GM21381 (cell line): Measurements from ENCODE around the gene B3GNT4.
"Not testable (repeated sequence)": the region's sequence is repeated elsewhere in the genome, so short reads cannot be mapped to it uniquely, and the experiment has no call there.

Experiments used
- ATAC-seq: cut with Tn5 transposase; IDR thresholded peaks from one replicate; pipeline ENCODE4 v1.9.1; 2021; ENCODE audit warnings: mild to moderate bottlenecking, moderate library complexity; ENCODE audit not compliant: unreplicated experiment

Gene B3GNT4

DNA sequence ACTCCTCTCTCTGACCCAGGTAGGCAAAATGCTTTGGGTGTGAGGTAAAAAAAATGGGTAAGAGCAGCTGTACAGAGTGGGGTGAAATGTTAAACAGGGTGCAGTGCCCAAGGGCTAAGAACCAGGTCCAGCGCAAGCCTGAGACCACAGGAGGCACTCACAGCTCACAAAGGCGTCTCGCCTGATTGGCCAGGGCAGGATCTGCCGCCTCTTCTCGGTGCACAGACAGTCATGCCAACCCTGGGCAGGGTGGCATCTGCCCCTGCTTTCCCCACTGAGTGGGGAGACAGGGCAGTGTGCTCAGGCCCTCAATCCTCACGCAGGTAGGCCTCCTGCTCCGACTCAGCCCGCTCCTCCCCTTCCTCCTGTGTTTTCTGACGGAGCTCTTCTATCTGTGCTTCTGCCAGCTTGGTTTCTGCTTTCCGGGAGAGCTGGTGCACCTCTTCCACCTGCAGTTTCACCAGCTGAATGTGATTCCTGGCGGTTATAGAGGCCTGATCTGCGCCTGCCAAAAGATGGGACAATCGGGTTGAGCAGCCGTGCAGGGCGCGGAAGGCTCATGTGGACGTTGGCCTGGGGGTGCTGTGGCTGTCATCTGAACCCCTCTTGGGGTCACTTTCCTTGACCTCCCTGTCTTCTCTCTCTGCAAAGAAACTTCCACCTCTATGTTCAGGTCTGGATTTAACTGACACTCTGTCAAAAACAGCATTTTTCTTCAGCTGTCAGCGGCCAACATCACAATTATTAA, 4.7 kb downstream of the B3GNT4 start:
- ATAC-seq: no peak

DNA sequence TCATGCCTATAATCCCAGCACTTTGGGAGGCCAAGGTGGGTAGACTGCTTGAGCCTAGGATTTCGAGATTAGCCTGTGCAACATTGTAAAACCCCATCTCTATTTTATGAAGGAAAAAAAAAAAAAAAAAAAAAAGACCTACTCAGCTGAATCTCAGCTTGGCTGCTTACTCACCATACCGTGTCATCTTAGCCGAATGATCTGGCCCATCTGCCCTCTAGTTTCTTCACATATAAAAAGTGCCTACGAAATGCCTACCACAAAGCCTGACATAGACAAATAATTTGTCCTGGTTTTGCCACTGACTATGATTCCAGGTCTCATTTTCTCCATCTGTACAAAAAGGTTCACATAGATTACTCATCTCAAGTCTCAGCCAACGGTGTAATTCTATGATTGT, 12.3 kb downstream of the B3GNT4 start:
- ATAC-seq: no peak

DNA sequence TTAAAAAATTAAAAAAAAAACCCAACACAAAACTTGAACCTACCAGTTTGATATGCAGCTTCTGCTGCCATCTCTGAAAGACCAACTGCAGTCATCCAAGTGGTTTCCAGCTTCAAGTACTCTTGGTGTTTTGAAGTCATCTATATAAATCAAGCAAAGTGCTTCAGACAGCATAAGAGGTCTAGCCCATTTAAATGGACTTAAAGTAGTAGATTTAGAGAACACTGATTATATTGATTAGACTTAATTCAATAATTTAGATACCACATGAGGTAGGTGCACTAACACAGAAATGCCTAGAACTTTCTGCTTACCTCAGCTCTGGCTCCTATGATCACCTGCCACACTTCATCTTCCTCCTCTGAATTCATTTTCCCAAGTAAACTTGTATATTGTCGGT, 12.9 kb downstream of the B3GNT4 start:
- no peak for ATAC-seq

DNA sequence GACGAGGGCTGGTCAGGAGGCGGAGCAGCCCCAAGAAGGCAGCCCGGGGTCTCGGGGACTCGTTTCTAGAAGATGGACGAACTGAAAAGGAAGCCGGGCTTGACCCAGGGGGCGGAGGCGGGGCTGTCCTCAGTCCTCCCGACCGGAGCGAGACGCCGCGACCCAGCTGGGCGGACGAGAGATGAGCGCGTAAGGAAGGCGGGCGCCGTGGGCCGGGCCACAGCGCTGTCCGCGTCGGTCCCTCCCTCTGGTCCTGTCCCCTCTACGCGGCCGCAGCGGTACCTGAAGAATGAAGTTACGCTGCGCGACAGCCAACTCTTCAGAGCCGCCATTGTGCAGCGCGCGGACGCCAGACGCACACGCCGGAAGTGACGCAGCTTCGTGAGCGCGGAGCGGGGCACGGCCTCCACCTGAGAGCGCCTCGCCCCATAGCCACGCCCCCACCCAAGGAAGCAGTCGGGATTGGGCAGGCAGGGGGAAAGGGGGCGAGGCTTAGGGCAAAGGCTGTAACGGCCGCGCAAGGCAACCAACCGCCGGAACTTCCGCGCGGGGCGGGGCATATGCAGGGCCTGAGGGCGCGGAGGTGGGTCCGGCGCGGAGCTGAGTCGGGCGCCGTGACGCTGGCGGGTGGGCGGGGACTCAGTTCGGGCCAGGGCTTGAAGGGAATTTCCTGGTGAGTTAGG, 22.3 kb downstream of the B3GNT4 start, which contains the start of gene DIABLO:
TSS of gene DIABLO (minus strand) at position 370 of the 683 bp plus-strand sequence. CDS start at position 332, 38 bp downstream.
- peak; percentile 92 for ATAC-seq

- no peak for ATAC-seq
These were observed 23.0 kb downstream of the B3GNT4 start for GRCh38 chr12:122226366-122227125.

DNA sequence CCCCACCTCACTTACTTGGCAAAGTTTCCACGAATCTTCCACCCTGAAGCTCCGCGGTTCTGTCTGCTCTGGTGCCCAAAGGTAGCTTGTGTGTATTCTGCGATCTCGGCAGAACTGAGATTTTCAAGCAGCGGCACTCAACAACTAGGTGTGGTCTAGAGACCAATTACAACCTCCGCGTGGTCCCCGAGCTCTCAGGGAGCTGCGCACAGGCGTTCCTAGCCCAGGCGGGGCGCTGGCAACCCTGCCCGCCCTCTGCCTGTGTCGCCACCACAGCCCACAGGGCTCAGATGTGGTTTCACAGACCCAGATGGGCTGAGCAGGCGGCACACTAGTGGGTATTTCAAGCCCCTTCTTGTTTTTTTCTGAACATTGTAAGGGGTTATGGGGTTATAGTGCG, 23.8 kb downstream of the B3GNT4 start:
- no peak for ATAC-seq

- ATAC-seq: no peak
These were observed 24.6 kb downstream of the B3GNT4 start for GRCh38 chr12:122228092-122228491.

- no peak for ATAC-seq
These were observed 27.3 kb downstream of the B3GNT4 start for GRCh38 chr12:122230798-122231197.

DNA sequence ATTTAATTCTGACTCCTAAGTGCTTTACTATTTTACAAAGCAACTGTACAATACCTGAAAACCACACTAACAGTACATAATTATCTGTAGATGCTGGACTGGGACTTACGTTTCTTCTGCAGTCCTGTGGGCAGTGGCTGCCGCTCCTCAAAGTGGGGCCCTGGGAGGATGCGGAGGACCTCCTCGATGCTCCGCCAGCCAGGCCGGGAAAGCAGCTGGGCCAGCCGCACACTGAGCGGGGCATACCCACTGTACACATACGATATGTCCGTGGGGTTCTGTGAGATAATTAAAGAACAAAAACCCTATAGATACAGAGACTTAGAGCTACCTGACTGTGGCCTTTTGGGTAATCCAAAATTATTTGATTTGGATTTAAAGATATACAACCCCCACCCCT, 29.2 kb downstream of the B3GNT4 start:
- ATAC-seq: no peak

DNA sequence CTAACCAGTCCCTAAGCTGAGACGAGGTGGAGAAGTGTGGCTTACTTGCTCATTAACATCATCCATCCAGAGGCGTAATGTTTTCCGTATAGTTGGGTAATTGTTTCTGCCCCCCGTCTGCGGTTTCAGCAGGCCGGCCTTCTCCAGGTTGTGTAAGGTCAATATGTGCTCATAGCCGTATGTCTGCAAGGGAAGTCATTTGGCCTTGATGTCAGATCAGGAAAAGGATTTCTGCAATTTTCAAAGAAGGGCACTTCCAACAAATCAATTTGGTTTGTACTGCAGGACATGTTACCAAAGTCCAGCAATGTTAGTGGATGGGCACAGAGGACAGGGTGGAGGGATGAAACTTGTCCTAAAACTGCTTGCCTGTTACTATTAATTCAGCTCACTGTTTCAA, 32.2 kb downstream of the B3GNT4 start:
- no peak for ATAC-seq

DNA sequence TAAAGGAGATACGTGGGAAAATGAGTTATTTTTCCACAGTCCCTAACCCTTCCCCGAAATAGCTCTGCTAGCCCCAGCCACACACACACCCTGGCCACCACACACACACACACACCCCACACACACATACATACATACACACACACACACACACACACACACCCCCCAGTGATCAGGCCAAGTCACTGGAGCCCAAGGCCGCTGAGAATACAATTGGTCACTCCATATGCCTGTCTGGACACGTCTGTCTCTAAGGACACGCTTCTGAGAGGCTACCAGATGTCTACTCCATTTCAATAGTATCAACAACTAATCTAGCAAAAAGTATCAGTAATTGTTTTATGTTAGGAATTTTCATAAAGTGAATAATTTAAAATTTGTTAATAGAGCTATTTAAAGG, 35.4 kb downstream of the B3GNT4 start:
- ATAC-seq: no peak

- ATAC-seq: no peak
These were observed 40.5 kb downstream of the B3GNT4 start for GRCh38 chr12:122243965-122244364.

DNA sequence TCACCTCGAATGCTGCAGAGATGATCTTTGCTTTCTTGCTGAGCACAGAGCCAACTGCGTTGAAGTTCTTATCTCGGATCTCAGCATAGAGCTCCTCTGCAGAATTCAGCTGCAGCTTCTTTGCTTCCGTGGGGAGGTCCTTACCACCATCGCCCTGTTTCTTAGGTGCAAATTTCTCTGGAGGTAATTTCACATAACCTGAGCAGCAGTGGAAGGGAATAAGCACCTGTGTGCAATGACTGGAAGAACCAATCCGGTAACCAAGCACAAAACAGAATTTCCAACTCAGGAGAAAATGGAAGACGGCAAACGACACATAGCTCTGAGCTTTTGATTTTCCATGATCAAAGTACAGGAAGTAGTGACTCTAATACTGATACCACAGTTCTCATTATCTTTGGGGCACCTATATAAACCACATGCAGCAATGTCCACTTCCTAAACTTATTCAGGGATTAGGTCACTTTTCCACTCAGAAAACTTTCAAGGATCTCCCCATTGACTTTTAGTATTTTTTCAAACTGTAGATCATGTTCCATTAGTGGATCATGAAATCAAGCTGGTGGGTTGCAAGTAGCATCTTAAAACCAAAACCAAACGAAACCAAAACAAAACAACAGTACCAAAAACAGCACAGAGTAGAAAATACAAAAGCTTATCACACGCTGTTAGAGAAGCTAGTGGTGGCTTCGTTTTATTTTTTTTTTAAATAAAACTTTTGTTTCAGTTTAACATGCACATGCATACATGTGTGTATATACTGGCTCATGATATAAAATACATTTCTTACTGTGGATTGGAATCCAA, 41.3 kb downstream of the B3GNT4 start:
- ATAC-seq: no peak

DNA sequence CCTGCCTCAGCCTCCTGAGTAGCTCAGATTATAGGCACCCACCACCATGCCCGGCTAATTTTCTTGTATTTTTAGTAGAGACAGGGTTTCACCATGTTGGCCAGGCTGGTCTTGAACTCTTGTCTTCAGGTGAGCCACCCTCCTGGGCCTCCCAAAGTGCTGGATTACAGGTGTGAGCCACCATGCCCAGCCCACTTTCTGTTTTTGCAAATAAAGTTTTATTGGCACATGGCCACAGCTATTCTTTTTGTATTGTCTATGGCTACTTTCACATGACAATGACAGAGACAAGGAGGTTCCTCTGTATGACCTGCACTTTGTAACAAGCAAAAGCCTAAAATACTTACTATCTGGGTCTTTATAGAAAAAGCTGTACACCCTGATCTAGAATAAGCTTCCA, 42.0 kb downstream of the B3GNT4 start:
- ATAC-seq: no peak

GRCh38 chr12:122250047-122250446, 46.5 kb downstream of the B3GNT4 start:
- no peak for ATAC-seq

DNA sequence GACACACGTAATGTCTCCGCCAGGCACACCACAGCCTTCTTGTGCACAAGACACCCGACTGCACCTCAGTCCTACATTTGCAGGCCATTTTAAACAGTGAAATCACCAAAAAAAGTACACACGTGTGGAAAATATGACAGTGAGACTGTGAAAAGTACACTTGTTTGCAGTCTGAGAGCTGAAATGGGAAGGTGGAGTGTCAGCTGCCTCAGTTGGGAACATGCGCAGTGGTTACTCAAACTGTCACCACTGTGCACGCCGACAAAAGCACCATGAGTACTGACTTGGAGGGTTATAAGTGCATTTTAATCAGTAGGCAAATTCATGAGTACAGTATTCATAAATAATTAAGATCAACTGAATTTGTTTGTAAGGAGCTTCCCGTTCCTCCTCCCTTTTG, 47.0 kb downstream of the B3GNT4 start:
- no peak for ATAC-seq

GRCh38 chr12:122258462-122258861, 55.0 kb downstream of the B3GNT4 start:
- ATAC-seq: not testable (repeated sequence)
